Adrenal gland (tissue), 5 donors: ENCODE measurements around the gene PTCHD4.

Experiments used
- CTCF ChIP-seq, 6 experiments: fragments of 450-650 bp in 4 of 6; fragments of 200-600 bp in 2 of 6; sonication (generic) in 1 of 6; IDR thresholded peaks; 1 replicate in 5 of 6; 2 replicates in 1 of 6; pipeline versions ENCODE4 v1.5.1 to v1.8.0; 2016 to 2021; ENCODE audit warnings: antibody characterized with exemption in 6 of 6, mild to moderate bottlenecking in 2 of 6, moderate library complexity in 1 of 6
- POLR2A ChIP-seq, 2 donors: fragments of 450-650 bp; IDR thresholded peaks; one replicate each; pipeline ENCODE4 v1.6.1; 2017; ENCODE audit warnings: antibody characterized with exemption in 2 of 2, mild to moderate bottlenecking in 2 of 2, moderate library complexity in 1 of 2
- donor health status: DM: no; HTN: no; CAD: no.

GRCh38 chr6:48135323-48136084 lies 24.5 kb upstream of the PTCHD4 start:
- TF ChIP-seq CTCF (IDR thresholded peaks at IDR 0.05) (no peak), POLR2A (IDR thresholded peaks at IDR 0.05) (no peak)
